GM19193 (cell line): ENCODE results near the gene NXPH4.

Experiments
- POLR2A ChIP-seq: IDR thresholded peaks from 4 replicates; pipeline ENCODE4 v1.6.1; 2011; ENCODE audit not compliant: insufficient read depth, insufficient read length; ENCODE audit errors: extremely low read depth

The NXPH4 gene

GRCh38 chr12:57225680-57226210 is 9.2 kb downstream of the NXPH4 start:
- TF ChIP-seq POLR2A, result no peak

- TF ChIP-seq POLR2A, result no peak
Measured at GRCh38 chr12:57226588-57227314, 10.2 kb downstream of the NXPH4 start.

- no peak for TF ChIP-seq POLR2A
Measured at GRCh38 chr12:57227315-57228115, 10.9 kb downstream of the NXPH4 start.

- TF ChIP-seq POLR2A, result no peak
Measured at GRCh38 chr12:57229046-57229633, 12.5 kb downstream of the NXPH4 start.

- peak; percentile 78 for TF ChIP-seq POLR2A
Measured at GRCh38 chr12:57229634-57230380, 13.2 kb downstream of the NXPH4 start, which contains the start of gene SHMT2. TSS of gene SHMT2 (plus strand) at chr12:57229711. CDS start at chr12:57229779, 68 bp downstream.

- no peak for TF ChIP-seq POLR2A
Measured at GRCh38 chr12:57230381-57231155, 14.0 kb downstream of the NXPH4 start.

GRCh38 chr12:57231276-57232021 is 14.9 kb downstream of the NXPH4 start:
- TF ChIP-seq POLR2A, result no peak

GRCh38 chr12:57232156-57232756 is 15.7 kb downstream of the NXPH4 start:
- TF ChIP-seq POLR2A, result no peak

- no peak for TF ChIP-seq POLR2A
Measured at GRCh38 chr12:57233357-57234232, 17.0 kb downstream of the NXPH4 start.

- no peak for TF ChIP-seq POLR2A
Measured at GRCh38 chr12:57234233-57234570, 17.6 kb downstream of the NXPH4 start.

GRCh38 chr12:57234571-57235016 is 18.0 kb downstream of the NXPH4 start:
- no peak for TF ChIP-seq POLR2A
